Measurements from ENCODE around the gene IPO13.

IPO13 gene

GRCh38 chr1:43908226-43908625 lies 38.5 kb upstream of the IPO13 start:
- TF ChIP-seq ZFX (IDR thresholded peaks at IDR 0.05) (no peak), CTCF (conservative IDR thresholded peaks at IDR 0.05) (no peak)
- H3K27ac ChIP-seq: no peak overlapping the region

GRCh38 chr1:43908858-43909257 lies 37.9 kb upstream of the IPO13 start:
- TF ChIP-seq CTCF (conservative IDR thresholded peaks at IDR 0.05) (no peak), ZFX (IDR thresholded peaks at IDR 0.05) (no peak)
- no peak overlapping the region for H3K27ac ChIP-seq

GRCh38 chr1:43910343-43910742 lies 36.4 kb upstream of the IPO13 start:
- TF ChIP-seq CTCF (conservative IDR thresholded peaks at IDR 0.05) (no peak), ZFX (IDR thresholded peaks at IDR 0.05) (no peak)
- no peak overlapping the region for H3K27ac ChIP-seq

GRCh38 chr1:43912607-43913006 lies 34.1 kb upstream of the IPO13 start:
- TF ChIP-seq CTCF (conservative IDR thresholded peaks at IDR 0.05): no peak
- TF ChIP-seq ZFX (IDR thresholded peaks at IDR 0.05): no peak
- H3K27ac ChIP-seq: no peak overlapping the region

GRCh38 chr1:43913051-43913501 lies 33.7 kb upstream of the IPO13 start:
- TF ChIP-seq ZFX (IDR thresholded peaks at IDR 0.05) (no peak), CTCF (conservative IDR thresholded peaks at IDR 0.05) (no peak)
- H3K27ac ChIP-seq: no peak overlapping the region

GRCh38 chr1:43913666-43914360 lies 32.9 kb upstream of the IPO13 start:
- TF ChIP-seq ZFX (IDR thresholded peaks at IDR 0.05) (no peak), CTCF (conservative IDR thresholded peaks at IDR 0.05) (no peak)
- H3K27ac ChIP-seq: no peak overlapping the region

- H3K27ac ChIP-seq: no peak overlapping the region
- TF ChIP-seq CTCF (conservative IDR thresholded peaks at IDR 0.05) (no peak), ZFX (IDR thresholded peaks at IDR 0.05) (no peak)
Measured at GRCh38 chr1:43914576-43915525, 31.9 kb upstream of the IPO13 start.

Data from C4-2B (cell line).